OCI-LY3 (cell line): ENCODE results near the gene CIB4.

ENCODE experiments used
- CTCF ChIP-seq: fragments of 200-600, 300-600 bp; sonication (generic); IDR thresholded peaks from 2 replicates; pipeline ENCODE4 v1.5.1; 2014; ENCODE audit warnings: antibody characterized with exemption, low read length, low read depth
- EZH2phosphoT487 ChIP-seq: fragments of 200-600 bp; shearing (Covaris generic); IDR thresholded peaks from 2 replicates; pipeline ENCODE4 v1.6.1; 2018; ENCODE audit warnings: antibody characterized with exemption, mixed run types, low read depth

- TF ChIP-seq CTCF (no peak), EZH2phosphoT487 (no peak)
These were observed 25.5 kb upstream of the CIB4 start for GRCh38 chr2:26666671-26667070.
